H1 (cell line): ENCODE data around the gene FRZB. TPM values are rescaled to one million over a fixed set of nuclear protein-coding genes. Genes with fewer than 3 reads are reported as not detected.

Source experiments
- ASH2L ChIP-seq: fragments of 200-600, 300-600 bp; sonication (generic); IDR thresholded peaks from one replicate; pipeline ENCODE4 v1.7.1; 2017; ENCODE audit warnings: low read length
- BRCA1 ChIP-seq: IDR thresholded peaks from 2 replicates; pipeline ENCODE4 v1.6.1; 2012; ENCODE audit warnings: low read depth, low read length, improper control_type of control experiment
- CTBP2 ChIP-seq: IDR thresholded peaks from 2 replicates; pipeline ENCODE4 v1.7.0; 2011; ENCODE audit warnings: borderline replicate concordance, mild to moderate bottlenecking, moderate library complexity, mixed read lengths, low read length; ENCODE audit not compliant: insufficient read depth, insufficient read length
- EP300 ChIP-seq, 2 experiments: IDR thresholded peaks; 1 replicate in 1 of 2; 2 replicates in 1 of 2; pipeline ENCODE4 v1.6.1; 2011 to 2012; ENCODE audit warnings: low read depth in 2 of 2, low read length in 2 of 2, mild to moderate bottlenecking in 2 of 2, borderline replicate concordance in 1 of 2, inconsistent platforms in 1 of 2, moderate library complexity in 1 of 2
- KDM5A ChIP-seq: fragments of 200-600 bp; IDR thresholded peaks from 2 replicates; pipeline ENCODE4 v1.7.1; 2012; ENCODE audit warnings: mild to moderate bottlenecking, low read length, inconsistent platforms, mixed read lengths
- NRF1 ChIP-seq: IDR thresholded peaks from 2 replicates; pipeline ENCODE4 v1.6.1; 2011; ENCODE audit warnings: mild to moderate bottlenecking, low read depth, low read length, improper control_type of control experiment
- TAF7 ChIP-seq: optimal IDR thresholded peaks from 2 replicates; pipeline ENCODE3; 2011; ENCODE audit warnings: low read depth, mild to moderate bottlenecking, inconsistent platforms, low read length, moderate library complexity, borderline replicate concordance
- polyA plus RNA-seq, 7 experiments: library from polyadenylated mRNA; depleted of rRNA in 3 of 7; stranded (reverse) in 5 of 7; unstranded in 2 of 7; fragments of >200 nt in 5 of 7; fragments of 200-250 nt in 2 of 7; gene quantifications; 1 replicate in 5 of 7; 2 replicates in 1 of 7; 4 replicates in 1 of 7; pipeline versions ENCODE4 v1.2.1 to v1.2.3, GENCODE V29; 2011 to 2013; ENCODE audit warnings: missing spikeins in 2 of 7, mixed read lengths in 2 of 7
- total RNA-seq: library from RNA; stranded (reverse); fragmentation: NEBNext Ultra II Directional; extraction: Animal tissue kit (Norgen Biotek cat#: 25700); gene quantifications from 2 replicates; pipeline ENCODE4 v1.2.1, GENCODE V29; 2021

The FRZB gene
- total and polyA plus RNA-seq, 2 of the 8 experiments (the other 6 are each of a cell fraction or from before 2014, with no cell fraction given): 4.4 to 4.6 TPM

- TF ChIP-seq TAF7 (no peak), NRF1 (no peak), EP300 (IDR thresholded peaks at IDR 0.05; ENCODE audit: borderline replicate concordance in 1 of 2, low read depth in 2 of 2, low read length in 2 of 2) (no peak), ASH2L (no peak), CTBP2 (no peak), BRCA1 (no peak), KDM5A (no peak)
Observed at GRCh38 chr2:182814380-182814779, 52.1 kb downstream of the FRZB start (continued).
